Cardiac muscle cell (in vitro differentiated cells and primary cell): ENCODE data around the gene NHSL2. TPM values are rescaled to one million over a fixed set of nuclear protein-coding genes. Genes with fewer than 3 reads are reported as not detected.

Experiments used
- DNase-seq, 2 donors: peaks; one replicate each; pipeline versions ENCODE4 v3.0.0 to v3.0.0-alpha.2; 2010 to 2017; ENCODE audit warnings: low read depth in 1 of 2, low spot score in 1 of 2
- H3K27ac ChIP-seq: fragments of 200-600 bp; sonication (generic); 2 replicates; pipeline ENCODE4 v1.5.1; 2016
- H3K27me3 ChIP-seq: fragments of 200-600 bp; sonication (generic); 2 replicates; pipeline ENCODE4 v1.6.0; 2016; ENCODE audit warnings: control low read depth
- H3K36me3 ChIP-seq: fragments of 200-600 bp; sonication (generic); 2 replicates; pipeline ENCODE4 v1.5.1; 2016; ENCODE audit warnings: control low read depth
- H3K4me1 ChIP-seq: fragments of 200-600 bp; sonication (generic); 2 replicates; pipeline ENCODE4 v1.8.1; 2017; ENCODE audit warnings: low read depth, mild to moderate bottlenecking, mixed run types
- H3K4me3 ChIP-seq: fragments of 200-600 bp; sonication (generic); 2 replicates; pipeline ENCODE4 v1.5.1; 2016; ENCODE audit warnings: mild to moderate bottlenecking
- H3K9me3 ChIP-seq: fragments of 200-600 bp; sonication (generic); 2 replicates; pipeline ENCODE4 v1.5.1; 2017; ENCODE audit warnings: low read depth, mild to moderate bottlenecking, control low read depth
- CTCF ChIP-seq: IDR thresholded peaks from 2 replicates; pipeline ENCODE4 v1.5.1; 2012; ENCODE audit warnings: low read depth, mild to moderate bottlenecking, low read length
- polyA plus RNA-seq: library from polyadenylated mRNA; unstranded; fragments of >200 nt; fragmentation: Nextera tagmentation; extraction: Ambion mirVana; gene quantifications from 2 replicates; pipeline ENCODE4 v1.2.1, GENCODE V29; 2016
- total RNA-seq: library from RNA; depleted of rRNA; stranded (reverse); fragments of >200 nt; gene quantifications from 2 replicates; pipeline ENCODE4 v1.2.3, GENCODE V29; 2016

The NHSL2 gene
- total and polyA plus RNA-seq, 2 experiments from 2014 or later: 6.6 to 7.9 TPM

GRCh38 chrX:71949844-71950445 lies 39.3 kb downstream of the NHSL2 start:
- Histone ChIP-seq H3K27me3 (no peaks in the 10 kb centered on the region), H3K27ac (no peak overlapping the region), H3K36me3 (no peaks in the 10 kb centered on the region), H3K9me3 (no peaks in the 10 kb centered on the region), H3K4me3 (no peak overlapping the region), H3K4me1 (peaks cover 9% of the 10 kb centered on the region)
- TF ChIP-seq CTCF: no peak
- DNase-seq: no peak

GRCh38 chrX:71953391-71953790 lies 42.7 kb downstream of the NHSL2 start:
- Histone ChIP-seq H3K27ac (no peak overlapping the region), H3K9me3 (no peaks in the 10 kb centered on the region), H3K36me3 (no peaks in the 10 kb centered on the region), H3K4me3 (no peak overlapping the region), H3K4me1 (peaks cover 9% of the 10 kb centered on the region), H3K27me3 (no peaks in the 10 kb centered on the region)
- no peak for TF ChIP-seq CTCF
- DNase-seq: no peak

GRCh38 chrX:71953946-71954345 lies 43.3 kb downstream of the NHSL2 start:
- no peak for DNase-seq
- Histone ChIP-seq H3K9me3 (no peaks in the 10 kb centered on the region), H3K4me1 (peaks cover 15% of the 10 kb centered on the region), H3K27ac (no peak overlapping the region), H3K4me3 (no peak overlapping the region), H3K27me3 (no peaks in the 10 kb centered on the region), H3K36me3 (no peaks in the 10 kb centered on the region)
- no peak for TF ChIP-seq CTCF

GRCh38 chrX:71954458-71954857 lies 43.8 kb downstream of the NHSL2 start:
- Histone ChIP-seq H3K27ac (no peak overlapping the region), H3K4me3 (no peak overlapping the region), H3K9me3 (no peaks in the 10 kb centered on the region), H3K27me3 (no peaks in the 10 kb centered on the region), H3K4me1 (peaks cover 20% of the 10 kb centered on the region), H3K36me3 (no peaks in the 10 kb centered on the region)
- TF ChIP-seq CTCF: no peak
- no peak for DNase-seq

- no peak for DNase-seq
- no peaks in the 10 kb centered on the region for H3K36me3 ChIP-seq
- no peak overlapping the region for H3K4me3 ChIP-seq
- no peaks in the 10 kb centered on the region for H3K9me3 ChIP-seq
- peaks cover 21% of the 10 kb centered on the region for H3K4me1 ChIP-seq
- TF ChIP-seq CTCF: no peak
- no peak overlapping the region for H3K27ac ChIP-seq
- H3K27me3 ChIP-seq: no peaks in the 10 kb centered on the region
Observed at GRCh38 chrX:71955530-71956120, 45.0 kb downstream of the NHSL2 start.
